Fibroblast of pulmonary artery (primary cell): ENCODE data around the gene CDYL2.

ENCODE experiments used
- DNase-seq: peaks from one replicate; pipeline ENCODE4 v3.0.0-alpha.2; 2010; ENCODE audit warnings: low read depth
- H3K4me3 ChIP-seq: replicated peaks from 2 replicates; pipeline ENCODE4 v1.5.1; 2011; ENCODE audit warnings: low read depth, mild to moderate bottlenecking, control low read depth, low read length, moderate library complexity
- TF ChIP-seq, protein P1 (sequence below): IDR thresholded peaks from 2 replicates; pipeline ENCODE4 v1.5.1; 2011; ENCODE audit warnings: mild to moderate bottlenecking, control low read depth, low read length, inconsistent platforms; ENCODE audit errors: missing control alignments

CDYL2 gene

DNA sequence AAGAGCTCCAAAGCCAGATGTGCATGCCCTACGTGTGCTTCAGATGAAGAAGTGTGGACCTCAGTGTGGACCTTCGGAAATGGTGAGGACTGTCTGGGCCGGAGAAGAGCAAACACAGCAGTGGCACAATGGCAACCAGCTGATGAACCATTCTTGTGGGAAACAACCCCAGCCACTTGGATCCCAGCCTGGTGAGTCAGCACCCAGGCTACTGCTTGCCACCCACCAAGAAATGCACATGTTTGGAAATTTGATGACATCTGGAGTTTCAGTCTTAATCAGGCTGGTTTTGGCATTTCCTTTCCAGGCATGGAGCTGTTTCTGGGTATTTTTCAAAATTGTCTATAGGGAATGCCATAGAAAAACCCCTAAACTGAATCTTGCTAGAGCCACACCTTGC is 220.9 kb downstream of the CDYL2 start:
- TF ChIP-seq, protein P1, sequence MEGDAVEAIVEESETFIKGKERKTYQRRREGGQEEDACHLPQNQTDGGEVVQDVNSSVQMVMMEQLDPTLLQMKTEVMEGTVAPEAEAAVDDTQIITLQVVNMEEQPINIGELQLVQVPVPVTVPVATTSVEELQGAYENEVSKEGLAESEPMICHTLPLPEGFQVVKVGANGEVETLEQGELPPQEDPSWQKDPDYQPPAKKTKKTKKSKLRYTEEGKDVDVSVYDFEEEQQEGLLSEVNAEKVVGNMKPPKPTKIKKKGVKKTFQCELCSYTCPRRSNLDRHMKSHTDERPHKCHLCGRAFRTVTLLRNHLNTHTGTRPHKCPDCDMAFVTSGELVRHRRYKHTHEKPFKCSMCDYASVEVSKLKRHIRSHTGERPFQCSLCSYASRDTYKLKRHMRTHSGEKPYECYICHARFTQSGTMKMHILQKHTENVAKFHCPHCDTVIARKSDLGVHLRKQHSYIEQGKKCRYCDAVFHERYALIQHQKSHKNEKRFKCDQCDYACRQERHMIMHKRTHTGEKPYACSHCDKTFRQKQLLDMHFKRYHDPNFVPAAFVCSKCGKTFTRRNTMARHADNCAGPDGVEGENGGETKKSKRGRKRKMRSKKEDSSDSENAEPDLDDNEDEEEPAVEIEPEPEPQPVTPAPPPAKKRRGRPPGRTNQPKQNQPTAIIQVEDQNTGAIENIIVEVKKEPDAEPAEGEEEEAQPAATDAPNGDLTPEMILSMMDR = no peak
- H3K4me3 ChIP-seq = no peak overlapping the region
- peak; percentile 42 for DNase-seq

DNA sequence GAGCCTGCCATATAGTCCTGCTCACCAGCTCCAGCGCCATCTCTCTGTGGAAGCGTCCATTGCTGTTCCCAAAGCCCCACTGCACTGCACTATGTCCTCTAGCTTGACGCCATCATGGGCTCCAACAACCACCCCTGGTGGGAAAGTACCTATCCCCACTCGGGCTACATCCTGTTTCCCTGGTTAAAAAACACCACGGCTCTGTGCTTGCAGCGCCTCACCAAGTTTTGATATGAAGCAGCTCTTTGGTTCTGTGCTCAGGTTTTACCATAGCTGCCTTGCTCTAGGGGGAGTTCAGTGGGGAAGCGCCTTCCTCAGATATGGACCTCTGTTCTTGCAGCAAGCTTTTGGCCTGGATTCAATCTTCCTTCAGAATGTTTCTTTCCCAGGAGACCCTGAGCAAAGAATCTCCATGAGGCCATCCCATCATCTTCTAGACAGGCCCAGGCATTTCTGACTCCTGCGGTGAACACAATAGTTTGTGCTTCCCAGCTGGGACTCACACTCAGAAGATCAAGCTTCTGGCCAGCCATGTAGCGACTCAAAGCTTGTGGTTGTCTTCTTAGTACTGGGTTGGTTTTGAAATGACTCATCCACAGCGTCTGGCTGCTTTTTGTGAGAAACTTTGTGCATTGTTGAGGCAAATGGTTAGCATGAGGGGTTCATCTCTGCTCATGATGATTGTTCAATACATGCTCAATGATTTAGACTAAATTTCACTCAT is 224.1 kb downstream of the CDYL2 start:
- H3K4me3 ChIP-seq = no peak overlapping the region
- DNase-seq = peak; percentile 22
- TF ChIP-seq, protein P1 = no peak

DNA sequence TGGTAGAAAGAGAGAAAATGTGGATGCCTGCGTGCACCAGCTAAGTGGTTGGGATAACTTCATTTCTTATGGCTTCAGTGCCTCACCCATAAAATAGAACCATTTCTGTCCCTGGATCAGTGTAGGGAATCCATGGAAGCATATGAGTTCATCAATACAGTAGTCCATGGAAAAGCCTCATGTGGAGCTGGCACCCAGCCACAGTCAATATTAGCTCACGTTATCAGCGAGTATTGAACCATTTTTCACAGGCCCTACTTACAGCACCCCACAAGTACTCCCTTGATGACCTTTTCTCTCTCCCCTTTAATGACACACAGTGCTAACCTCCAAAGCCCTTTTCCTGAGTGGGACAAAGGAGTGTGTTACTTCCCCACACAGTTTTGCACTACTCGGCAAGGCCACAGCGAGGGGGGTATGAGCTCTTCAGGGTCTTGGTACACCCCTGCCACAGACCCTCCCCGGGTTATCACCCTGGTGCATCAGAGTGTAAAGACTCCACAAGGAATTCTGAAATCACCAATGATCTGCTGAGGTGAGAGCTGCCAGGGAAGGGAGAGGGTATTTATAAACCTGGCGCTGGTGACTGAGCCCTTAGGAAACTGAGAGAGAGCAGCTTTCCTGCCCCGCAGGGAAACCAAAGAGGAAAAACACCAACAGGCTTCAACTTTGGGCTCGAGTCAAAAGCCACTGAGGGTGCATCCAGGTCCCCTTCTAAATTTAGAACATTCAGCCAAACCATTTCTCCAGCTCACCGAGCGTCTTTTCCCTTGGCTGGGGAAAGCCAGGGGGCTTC is 226.7 kb downstream of the CDYL2 start:
- no peak for DNase-seq
- TF ChIP-seq, protein P1 = no peak
- no peak overlapping the region for H3K4me3 ChIP-seq

DNA sequence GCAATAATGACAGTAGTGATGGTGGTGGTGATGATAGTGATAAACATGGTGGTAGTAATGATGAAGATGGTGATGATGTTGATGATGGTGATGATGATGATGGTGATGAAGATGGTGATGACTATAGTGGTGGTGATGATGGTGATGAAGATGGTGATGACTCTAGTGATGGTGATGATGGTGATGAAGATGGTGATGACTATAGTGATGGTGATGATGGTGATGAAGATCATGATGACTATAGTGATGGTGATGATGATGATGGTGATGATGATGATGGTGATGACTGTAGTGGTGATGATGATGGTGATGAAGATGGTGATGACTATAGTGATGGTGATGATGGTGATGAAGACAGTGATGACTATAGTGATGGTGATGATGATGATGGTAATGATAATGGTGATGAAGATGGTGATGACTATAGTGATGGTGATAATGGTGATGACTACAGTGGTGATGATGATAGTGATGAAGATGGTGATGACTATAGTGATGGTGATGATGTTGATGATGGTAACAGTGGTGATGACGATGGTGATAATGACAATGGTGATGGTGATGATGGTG is 228.0 kb downstream of the CDYL2 start:
- DNase-seq = no peak
- H3K4me3 ChIP-seq = no peak overlapping the region
- TF ChIP-seq, protein P1 = no peak

DNA sequence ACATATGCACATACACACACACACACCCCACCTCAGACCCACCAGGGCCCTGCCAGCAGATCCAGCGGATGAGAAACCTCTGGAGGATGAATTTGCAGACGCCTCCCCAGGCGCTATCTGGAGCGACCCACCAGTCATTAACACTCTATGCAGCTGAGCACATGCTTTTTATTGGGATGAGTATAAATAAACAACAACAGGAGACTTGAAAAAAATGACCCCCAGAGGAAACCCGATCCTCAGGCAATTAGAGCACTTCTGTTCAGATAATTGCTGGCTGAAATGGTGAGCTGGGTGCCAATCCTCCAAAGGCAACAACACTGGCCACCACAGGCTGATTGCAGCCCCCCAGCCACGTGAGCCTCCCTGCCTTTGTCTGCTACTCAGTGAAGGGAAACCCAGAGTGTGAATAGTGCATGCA is 230.7 kb downstream of the CDYL2 start:
- no peak overlapping the region for H3K4me3 ChIP-seq
- TF ChIP-seq, protein P1 = no peak
- DNase-seq = no peak

DNA sequence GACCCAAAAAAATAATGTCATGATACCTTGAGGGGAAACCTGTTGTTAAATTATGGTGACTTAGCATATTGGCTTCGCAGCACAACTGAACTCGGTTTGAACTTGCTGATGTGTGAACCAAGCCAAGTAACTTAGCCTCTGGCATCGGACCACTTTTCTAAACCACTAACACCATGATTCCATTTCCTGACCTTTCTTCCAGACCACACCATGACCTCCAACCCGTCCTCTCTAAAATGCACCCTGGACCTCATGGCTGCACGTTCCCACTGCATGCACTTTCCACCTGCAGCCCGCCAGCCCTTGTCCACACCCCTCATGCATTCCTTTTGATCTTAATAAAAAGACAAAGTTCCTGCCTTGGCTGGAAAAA is 234.3 kb downstream of the CDYL2 start:
- DNase-seq = peak; percentile 43
- TF ChIP-seq, protein P1 = no peak

More for the DNA sequence above, 234.3 kb downstream of the CDYL2 start:
- H3K4me3 ChIP-seq = no peak overlapping the region
